GM23338 (cell line): ENCODE results near the gene CCDC27. TPM values are rescaled to one million over a fixed set of nuclear protein-coding genes. Genes with fewer than 3 reads are reported as not detected.

ENCODE experiments used
- ATAC-seq: fragments of 200-7000 bp; cut with Tn5 transposase; 3 replicates; pipeline ENCODE4 v1.9.1; 2020
- DNase-seq: peaks from one replicate; pipeline ENCODE4 v3.0.0-alpha.2; 2015; ENCODE audit warnings: low spot score
- H2AFZ ChIP-seq: fragments of 200-600 bp; sonication (generic); 2 replicates; pipeline ENCODE4 v1.8.0; 2016; ENCODE audit warnings: antibody characterized with exemption, mild to moderate bottlenecking, moderate library complexity
- H3F3A ChIP-seq: fragments of 200-600 bp; sonication (generic); replicated peaks from 2 replicates; pipeline ENCODE4 v1.8.0; 2017; ENCODE audit warnings: antibody characterized with exemption, mixed run types, low read depth
- H3K27ac ChIP-seq: fragments of 200-600 bp; sonication (generic); 2 replicates; pipeline ENCODE4 v1.6.1; 2016; ENCODE audit warnings: low read depth
- H3K27me3 ChIP-seq: fragments of 200-600 bp; sonication (generic); 2 replicates; pipeline ENCODE4 v1.8.0; 2016; ENCODE audit warnings: mild to moderate bottlenecking, mixed run types, moderate library complexity; ENCODE audit not compliant: insufficient read depth
- H3K36me3 ChIP-seq: fragments of 200-600 bp; sonication (generic); 2 replicates; pipeline ENCODE4 v1.8.0; 2016; ENCODE audit warnings: mild to moderate bottlenecking; ENCODE audit not compliant: insufficient read depth
- H3K4me1 ChIP-seq: fragments of 200-600 bp; sonication (generic); 2 replicates; pipeline ENCODE4 v1.8.0; 2016; ENCODE audit warnings: mild to moderate bottlenecking, moderate library complexity; ENCODE audit not compliant: insufficient read depth
- H3K4me2 ChIP-seq: fragments of 200-600 bp; sonication (generic); 2 replicates; pipeline ENCODE4 v1.7.1; 2017; ENCODE audit warnings: mixed run types
- H3K4me3 ChIP-seq: fragments of 200-600 bp; sonication (generic); 2 replicates; pipeline ENCODE4 v1.6.1; 2016; ENCODE audit warnings: mixed run types
- H3K79me2 ChIP-seq: fragments of 200-600 bp; sonication (generic); replicated peaks from 2 replicates; pipeline ENCODE4 v1.8.0; 2017; ENCODE audit warnings: mild to moderate bottlenecking; ENCODE audit not compliant: insufficient read depth
- H3K9me2 ChIP-seq: fragments of 200-600 bp; sonication (generic); 2 replicates; pipeline ENCODE4 v1.8.0; 2017; ENCODE audit not compliant: insufficient read depth
- H4K20me1 ChIP-seq: fragments of 200-600 bp; sonication (generic); replicated peaks from 2 replicates; pipeline ENCODE4 v1.8.0; 2017; ENCODE audit warnings: mild to moderate bottlenecking; ENCODE audit not compliant: insufficient read depth
- H3K27ac Mint-ChIP-seq: 2 replicates; pipeline ENCODE4 v1.8.0; 2020; ENCODE audit warnings: inconsistent platforms, mild to moderate bottlenecking, moderate library complexity, mixed read lengths
- H3K27me3 Mint-ChIP-seq: 3 replicates; pipeline ENCODE4 v1.8.0; 2022; ENCODE audit warnings: low read depth, mild to moderate bottlenecking, moderate library complexity, mixed read lengths, inconsistent platforms; ENCODE audit not compliant: insufficient read depth, poor library complexity
- H3K36me3 Mint-ChIP-seq: 3 replicates; pipeline ENCODE4 v1.8.0; 2021; ENCODE audit warnings: low read depth, mild to moderate bottlenecking, inconsistent platforms, moderate library complexity, mixed read lengths
- H3K4me1 Mint-ChIP-seq: 3 replicates; pipeline ENCODE4 v1.8.0; 2020; ENCODE audit warnings: mild to moderate bottlenecking, inconsistent platforms, mixed read lengths
- H3K4me3 Mint-ChIP-seq: 3 replicates; pipeline ENCODE4 v1.8.0; 2021; ENCODE audit warnings: moderate library complexity, mild to moderate bottlenecking, inconsistent platforms, mixed read lengths
- H3K9me3 Mint-ChIP-seq: 3 replicates; pipeline ENCODE4 v1.8.0; 2020; ENCODE audit warnings: moderate library complexity, mild to moderate bottlenecking, inconsistent platforms, mixed read lengths
- CREB1 ChIP-seq: fragments of 250-450 bp; sonication (Bioruptor Pico); IDR thresholded peaks from 2 replicates; pipeline ENCODE4 v1.5.0; 2020; ENCODE audit warnings: low read depth, mild to moderate bottlenecking, moderate library complexity
- EZH2 ChIP-seq: fragments of 200-600 bp; sonication (generic); IDR thresholded peaks from one replicate; pipeline ENCODE4 v1.8.0; 2017; ENCODE audit warnings: antibody characterized with exemption, mild to moderate bottlenecking, low read depth; ENCODE audit not compliant: unreplicated experiment
- EZH2phosphoT487 ChIP-seq: fragments of 200-600 bp; sonication (generic); IDR thresholded peaks from one replicate; pipeline ENCODE4 v1.8.1; 2018; ENCODE audit warnings: antibody characterized with exemption; ENCODE audit not compliant: unreplicated experiment
- JUNB ChIP-seq: IDR thresholded peaks from one replicate; pipeline ENCODE4 v1.6.1; 2016; ENCODE audit warnings: antibody characterized with exemption; ENCODE audit not compliant: unreplicated experiment
- NANOG ChIP-seq: IDR thresholded peaks from 2 replicates; pipeline ENCODE4 v1.6.1; 2016; ENCODE audit warnings: antibody characterized with exemption, borderline replicate concordance
- POLR2AphosphoS5 ChIP-seq: IDR thresholded peaks from 2 replicates; pipeline ENCODE4 v1.6.1; 2016; ENCODE audit warnings: antibody characterized with exemption, low read depth
- STAT1 ChIP-seq: IDR thresholded peaks from one replicate; pipeline ENCODE4 v1.6.1; 2016; ENCODE audit warnings: antibody characterized with exemption; ENCODE audit not compliant: unreplicated experiment
- ZNF114 ChIP-seq: fragments of 250-450 bp; sonication (Bioruptor Pico); IDR thresholded peaks from 2 replicates; pipeline ENCODE4 v1.5.0; 2020; ENCODE audit warnings: mild to moderate bottlenecking, moderate library complexity
- ZNF331 ChIP-seq: fragments of 250-450 bp; sonication (Bioruptor Pico); IDR thresholded peaks from 2 replicates; pipeline ENCODE4 v1.5.0; 2020; ENCODE audit warnings: low read depth, mild to moderate bottlenecking, moderate library complexity
- polyA plus RNA-seq: library from polyadenylated mRNA; unstranded; fragments of >200 nt; fragmentation: Nextera tagmentation; extraction: Ambion mirVana; gene quantifications from 2 replicates; pipeline ENCODE4 v1.2.1, GENCODE V29; 2016
- total RNA-seq: library from RNA; depleted of rRNA; stranded (reverse); fragments of >200 nt; shearing (Covaris generic); gene quantifications from 2 replicates; pipeline ENCODE4 v1.2.3, GENCODE V29; 2014
- TF ChIP-seq, protein P1 (sequence below): IDR thresholded peaks from one replicate; pipeline ENCODE4 v1.6.1; 2018; ENCODE audit warnings: antibody characterized with exemption; ENCODE audit not compliant: unreplicated experiment
- TF ChIP-seq, protein P2 (sequence below): fragments of 250-450 bp; sonication (Bioruptor Pico); IDR thresholded peaks from 2 replicates; pipeline ENCODE4 v1.5.0; 2020; ENCODE audit warnings: mild to moderate bottlenecking, moderate library complexity
- TF ChIP-seq, protein P3 (sequence below), 2 experiments: fragments of 200-600 bp in 1 of 2; sonication (generic) in 1 of 2; conservative IDR thresholded peaks; 2 replicates each; pipeline versions ENCODE4 v1.5.1 to v1.6.1; 2016 to 2017; ENCODE audit warnings: antibody characterized with exemption in 2 of 2, low read depth in 2 of 2, mild to moderate bottlenecking in 2 of 2, moderate library complexity in 1 of 2
- TF ChIP-seq, protein P4 (sequence below): IDR thresholded peaks from 2 replicates; pipeline ENCODE4 v1.6.1; 2016; ENCODE audit warnings: antibody characterized with exemption

Gene CCDC27
- total and polyA plus RNA-seq, 2 experiments from 2014 or later: 0.18 to 0.45 TPM

DNA sequence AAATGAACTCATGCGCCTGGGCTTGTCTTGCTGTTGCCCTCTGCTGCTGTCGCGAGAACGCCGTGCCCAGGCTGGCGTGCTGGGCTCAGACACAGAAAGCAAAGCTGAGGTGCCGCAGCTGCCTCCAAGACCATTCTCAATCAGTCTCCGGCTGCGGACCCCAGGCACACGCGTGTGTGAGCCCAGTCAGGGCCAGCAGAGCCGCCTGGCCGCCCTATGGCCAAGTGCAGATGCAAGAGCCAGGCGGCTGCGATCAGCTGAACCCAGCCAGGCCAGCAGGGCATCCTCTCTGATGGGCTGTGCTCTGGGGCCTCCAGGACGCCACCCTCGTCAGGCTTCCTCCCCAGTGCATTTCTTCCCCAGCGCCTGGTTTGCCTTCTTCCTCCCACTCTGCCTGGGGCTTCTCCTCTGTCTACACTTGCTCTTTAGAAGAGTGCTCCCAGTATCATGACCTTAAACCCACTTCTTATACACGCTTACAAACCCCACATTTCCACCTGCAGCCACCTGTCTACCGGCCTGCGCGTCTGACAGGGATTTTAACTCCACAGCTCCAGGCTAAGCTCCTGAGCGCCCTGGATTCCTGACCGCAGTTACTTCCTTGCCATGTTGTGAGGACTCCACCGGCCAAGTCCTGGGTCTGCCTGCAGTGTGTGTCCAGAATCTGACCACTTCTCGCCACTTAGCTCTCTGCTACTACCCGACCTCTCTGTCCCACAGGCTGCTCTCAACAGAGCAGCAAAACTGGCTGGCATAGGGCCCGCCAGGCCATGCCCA is 65.8 kb downstream of the CCDC27 start:
- no peaks in the 10 kb centered on the region for H4K20me1 ChIP-seq
- no peak overlapping the region for H3K27ac ChIP-seq
- ATAC-seq (peak; percentile 42; the same call in 2 of the 3 replicates), DNase-seq (no peak)
- no peaks in the 10 kb centered on the region for H3K9me2 ChIP-seq
- no peaks in the 10 kb centered on the region for H3K9me3 Mint-ChIP-seq
- H3K27me3 Mint-ChIP-seq: peaks cover 6% of the 10 kb centered on the region
- H3F3A ChIP-seq: no peaks in the 10 kb centered on the region
- H3K4me3 ChIP-seq: no peak overlapping the region
- no peak overlapping the region for H3K4me2 ChIP-seq
- no peaks in the 10 kb centered on the region for H3K4me1 ChIP-seq
- no peak overlapping the region for H2AFZ ChIP-seq
- no peaks in the 10 kb centered on the region for H3K36me3 ChIP-seq
- no peaks in the 10 kb centered on the region for H3K79me2 ChIP-seq
- H3K36me3 Mint-ChIP-seq: peaks cover 8% of the 10 kb centered on the region; the same call in 2 of the 3 replicates
- H3K27me3 ChIP-seq: no peaks in the 10 kb centered on the region
- no peak overlapping the region; the same call in 2 of the 3 replicates for H3K4me3 Mint-ChIP-seq
- H3K27ac Mint-ChIP-seq: 0 out of 2 replicates have a peak overlapping the region, but pooled peaks have one; percentile 46
- no peaks in the 10 kb centered on the region; the same call in 2 of the 3 replicates for H3K4me1 Mint-ChIP-seq
- TF ChIP-seq, protein P1, sequence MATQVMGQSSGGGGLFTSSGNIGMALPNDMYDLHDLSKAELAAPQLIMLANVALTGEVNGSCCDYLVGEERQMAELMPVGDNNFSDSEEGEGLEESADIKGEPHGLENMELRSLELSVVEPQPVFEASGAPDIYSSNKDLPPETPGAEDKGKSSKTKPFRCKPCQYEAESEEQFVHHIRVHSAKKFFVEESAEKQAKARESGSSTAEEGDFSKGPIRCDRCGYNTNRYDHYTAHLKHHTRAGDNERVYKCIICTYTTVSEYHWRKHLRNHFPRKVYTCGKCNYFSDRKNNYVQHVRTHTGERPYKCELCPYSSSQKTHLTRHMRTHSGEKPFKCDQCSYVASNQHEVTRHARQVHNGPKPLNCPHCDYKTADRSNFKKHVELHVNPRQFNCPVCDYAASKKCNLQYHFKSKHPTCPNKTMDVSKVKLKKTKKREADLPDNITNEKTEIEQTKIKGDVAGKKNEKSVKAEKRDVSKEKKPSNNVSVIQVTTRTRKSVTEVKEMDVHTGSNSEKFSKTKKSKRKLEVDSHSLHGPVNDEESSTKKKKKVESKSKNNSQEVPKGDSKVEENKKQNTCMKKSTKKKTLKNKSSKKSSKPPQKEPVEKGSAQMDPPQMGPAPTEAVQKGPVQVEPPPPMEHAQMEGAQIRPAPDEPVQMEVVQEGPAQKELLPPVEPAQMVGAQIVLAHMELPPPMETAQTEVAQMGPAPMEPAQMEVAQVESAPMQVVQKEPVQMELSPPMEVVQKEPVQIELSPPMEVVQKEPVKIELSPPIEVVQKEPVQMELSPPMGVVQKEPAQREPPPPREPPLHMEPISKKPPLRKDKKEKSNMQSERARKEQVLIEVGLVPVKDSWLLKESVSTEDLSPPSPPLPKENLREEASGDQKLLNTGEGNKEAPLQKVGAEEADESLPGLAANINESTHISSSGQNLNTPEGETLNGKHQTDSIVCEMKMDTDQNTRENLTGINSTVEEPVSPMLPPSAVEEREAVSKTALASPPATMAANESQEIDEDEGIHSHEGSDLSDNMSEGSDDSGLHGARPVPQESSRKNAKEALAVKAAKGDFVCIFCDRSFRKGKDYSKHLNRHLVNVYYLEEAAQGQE: no peak
- TF ChIP-seq EZH2: no peak
- TF ChIP-seq, protein P2, sequence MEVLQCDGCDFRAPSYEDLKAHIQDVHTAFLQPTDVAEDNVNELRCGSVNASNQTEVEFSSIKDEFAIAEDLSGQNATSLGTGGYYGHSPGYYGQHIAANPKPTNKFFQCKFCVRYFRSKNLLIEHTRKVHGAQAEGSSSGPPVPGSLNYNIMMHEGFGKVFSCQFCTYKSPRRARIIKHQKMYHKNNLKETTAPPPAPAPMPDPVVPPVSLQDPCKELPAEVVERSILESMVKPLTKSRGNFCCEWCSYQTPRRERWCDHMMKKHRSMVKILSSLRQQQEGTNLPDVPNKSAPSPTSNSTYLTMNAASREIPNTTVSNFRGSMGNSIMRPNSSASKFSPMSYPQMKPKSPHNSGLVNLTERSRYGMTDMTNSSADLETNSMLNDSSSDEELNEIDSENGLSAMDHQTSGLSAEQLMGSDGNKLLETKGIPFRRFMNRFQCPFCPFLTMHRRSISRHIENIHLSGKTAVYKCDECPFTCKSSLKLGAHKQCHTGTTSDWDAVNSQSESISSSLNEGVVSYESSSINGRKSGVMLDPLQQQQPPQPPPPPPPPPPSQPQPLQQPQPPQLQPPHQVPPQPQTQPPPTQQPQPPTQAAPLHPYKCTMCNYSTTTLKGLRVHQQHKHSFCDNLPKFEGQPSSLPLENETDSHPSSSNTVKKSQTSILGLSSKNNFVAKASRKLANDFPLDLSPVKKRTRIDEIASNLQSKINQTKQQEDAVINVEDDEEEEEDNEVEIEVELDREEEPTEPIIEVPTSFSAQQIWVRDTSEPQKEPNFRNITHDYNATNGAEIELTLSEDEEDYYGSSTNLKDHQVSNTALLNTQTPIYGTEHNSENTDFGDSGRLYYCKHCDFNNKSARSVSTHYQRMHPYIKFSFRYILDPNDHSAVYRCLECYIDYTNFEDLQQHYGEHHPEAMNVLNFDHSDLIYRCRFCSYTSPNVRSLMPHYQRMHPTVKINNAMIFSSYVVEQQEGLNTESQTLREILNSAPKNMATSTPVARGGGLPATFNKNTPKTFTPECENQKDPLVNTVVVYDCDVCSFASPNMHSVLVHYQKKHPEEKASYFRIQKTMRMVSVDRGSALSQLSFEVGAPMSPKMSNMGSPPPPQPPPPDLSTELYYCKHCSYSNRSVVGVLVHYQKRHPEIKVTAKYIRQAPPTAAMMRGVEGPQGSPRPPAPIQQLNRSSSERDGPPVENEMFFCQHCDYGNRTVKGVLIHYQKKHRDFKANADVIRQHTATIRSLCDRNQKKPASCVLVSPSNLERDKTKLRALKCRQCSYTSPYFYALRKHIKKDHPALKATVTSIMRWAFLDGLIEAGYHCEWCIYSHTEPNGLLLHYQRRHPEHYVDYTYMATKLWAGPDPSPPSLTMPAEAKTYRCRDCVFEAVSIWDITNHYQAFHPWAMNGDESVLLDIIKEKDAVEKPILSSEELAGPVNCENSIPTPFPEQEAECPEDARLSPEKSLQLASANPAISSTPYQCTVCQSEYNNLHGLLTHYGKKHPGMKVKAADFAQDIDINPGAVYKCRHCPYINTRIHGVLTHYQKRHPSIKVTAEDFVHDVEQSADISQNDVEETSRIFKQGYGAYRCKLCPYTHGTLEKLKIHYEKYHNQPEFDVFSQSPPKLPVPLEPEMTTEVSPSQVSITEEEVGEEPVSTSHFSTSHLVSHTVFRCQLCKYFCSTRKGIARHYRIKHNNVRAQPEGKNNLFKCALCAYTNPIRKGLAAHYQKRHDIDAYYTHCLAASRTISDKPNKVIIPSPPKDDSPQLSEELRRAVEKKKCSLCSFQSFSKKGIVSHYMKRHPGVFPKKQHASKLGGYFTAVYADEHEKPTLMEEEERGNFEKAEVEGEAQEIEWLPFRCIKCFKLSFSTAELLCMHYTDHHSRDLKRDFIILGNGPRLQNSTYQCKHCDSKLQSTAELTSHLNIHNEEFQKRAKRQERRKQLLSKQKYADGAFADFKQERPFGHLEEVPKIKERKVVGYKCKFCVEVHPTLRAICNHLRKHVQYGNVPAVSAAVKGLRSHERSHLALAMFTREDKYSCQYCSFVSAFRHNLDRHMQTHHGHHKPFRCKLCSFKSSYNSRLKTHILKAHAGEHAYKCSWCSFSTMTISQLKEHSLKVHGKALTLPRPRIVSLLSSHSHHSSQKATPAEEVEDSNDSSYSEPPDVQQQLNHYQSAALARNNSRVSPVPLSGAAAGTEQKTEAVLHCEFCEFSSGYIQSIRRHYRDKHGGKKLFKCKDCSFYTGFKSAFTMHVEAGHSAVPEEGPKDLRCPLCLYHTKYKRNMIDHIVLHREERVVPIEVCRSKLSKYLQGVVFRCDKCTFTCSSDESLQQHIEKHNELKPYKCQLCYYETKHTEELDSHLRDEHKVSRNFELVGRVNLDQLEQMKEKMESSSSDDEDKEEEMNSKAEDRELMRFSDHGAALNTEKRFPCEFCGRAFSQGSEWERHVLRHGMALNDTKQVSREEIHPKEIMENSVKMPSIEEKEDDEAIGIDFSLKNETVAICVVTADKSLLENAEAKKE (CRISPR knock-in tag): no peak
- TF ChIP-seq POLR2AphosphoS5: no peak
- TF ChIP-seq JUNB: no peak
- no peak for TF ChIP-seq ZNF114 (CRISPR knock-in tag)
- TF ChIP-seq CREB1 (CRISPR knock-in tag): no peak
- no peak for TF ChIP-seq EZH2phosphoT487
- TF ChIP-seq, protein P3, sequence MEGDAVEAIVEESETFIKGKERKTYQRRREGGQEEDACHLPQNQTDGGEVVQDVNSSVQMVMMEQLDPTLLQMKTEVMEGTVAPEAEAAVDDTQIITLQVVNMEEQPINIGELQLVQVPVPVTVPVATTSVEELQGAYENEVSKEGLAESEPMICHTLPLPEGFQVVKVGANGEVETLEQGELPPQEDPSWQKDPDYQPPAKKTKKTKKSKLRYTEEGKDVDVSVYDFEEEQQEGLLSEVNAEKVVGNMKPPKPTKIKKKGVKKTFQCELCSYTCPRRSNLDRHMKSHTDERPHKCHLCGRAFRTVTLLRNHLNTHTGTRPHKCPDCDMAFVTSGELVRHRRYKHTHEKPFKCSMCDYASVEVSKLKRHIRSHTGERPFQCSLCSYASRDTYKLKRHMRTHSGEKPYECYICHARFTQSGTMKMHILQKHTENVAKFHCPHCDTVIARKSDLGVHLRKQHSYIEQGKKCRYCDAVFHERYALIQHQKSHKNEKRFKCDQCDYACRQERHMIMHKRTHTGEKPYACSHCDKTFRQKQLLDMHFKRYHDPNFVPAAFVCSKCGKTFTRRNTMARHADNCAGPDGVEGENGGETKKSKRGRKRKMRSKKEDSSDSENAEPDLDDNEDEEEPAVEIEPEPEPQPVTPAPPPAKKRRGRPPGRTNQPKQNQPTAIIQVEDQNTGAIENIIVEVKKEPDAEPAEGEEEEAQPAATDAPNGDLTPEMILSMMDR (conservative IDR thresholded peaks at IDR 0.05; ENCODE audit: low read depth in 2 of 2): no peak
- TF ChIP-seq ZNF331 (CRISPR knock-in tag): no peak
- no peak for TF ChIP-seq NANOG
- TF ChIP-seq STAT1: no peak
- TF ChIP-seq, protein P4, sequence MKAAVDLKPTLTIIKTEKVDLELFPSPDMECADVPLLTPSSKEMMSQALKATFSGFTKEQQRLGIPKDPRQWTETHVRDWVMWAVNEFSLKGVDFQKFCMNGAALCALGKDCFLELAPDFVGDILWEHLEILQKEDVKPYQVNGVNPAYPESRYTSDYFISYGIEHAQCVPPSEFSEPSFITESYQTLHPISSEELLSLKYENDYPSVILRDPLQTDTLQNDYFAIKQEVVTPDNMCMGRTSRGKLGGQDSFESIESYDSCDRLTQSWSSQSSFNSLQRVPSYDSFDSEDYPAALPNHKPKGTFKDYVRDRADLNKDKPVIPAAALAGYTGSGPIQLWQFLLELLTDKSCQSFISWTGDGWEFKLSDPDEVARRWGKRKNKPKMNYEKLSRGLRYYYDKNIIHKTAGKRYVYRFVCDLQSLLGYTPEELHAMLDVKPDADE: no peak
